ENCODE results near the gene OR2W3.
A peak's percentile ranks its signal among the peaks of the same experiment; 100 is the strongest.

OR2W3 gene

GRCh38 chr1:247919952-247920351 lies 24.6 kb downstream of the OR2W3 start, which contains the start of gene OR2T8:
TSS of gene OR2T8 (plus strand) at chr1:247920252. CDS start at chr1:247921018, 766 bp downstream.
- DNase-seq (ENCODE audit: low spot score), result no peak

GRCh38 chr1:247923941-247924340 lies 28.6 kb downstream of the OR2W3 start:
- DNase-seq (ENCODE audit: low spot score), result no peak

- DNase-seq (ENCODE audit: low spot score), result no peak
These were observed 29.5 kb downstream of the OR2W3 start, which contains the start of gene OR2AJ1 for GRCh38 chr1:247924868-247925267. TSS of gene OR2AJ1 (plus strand) at chr1:247924889. CDS start at chr1:247933769, 8,880 bp downstream.

GRCh38 chr1:247933989-247934388 lies 38.6 kb downstream of the OR2W3 start:
- no peak for DNase-seq (ENCODE audit: low spot score)

- no peak for DNase-seq (ENCODE audit: low spot score)
These were observed 40.4 kb downstream of the OR2W3 start for GRCh38 chr1:247935781-247936180.

- DNase-seq (ENCODE audit: low spot score), result no peak
These were observed 41.0 kb downstream of the OR2W3 start for GRCh38 chr1:247936415-247936814.

GRCh38 chr1:247936965-247937734 lies 41.8 kb downstream of the OR2W3 start:
- DNase-seq (ENCODE audit: low spot score), result peak; percentile 30

- no peak for DNase-seq (ENCODE audit: low spot score)
These were observed 47.2 kb downstream of the OR2W3 start for GRCh38 chr1:247942624-247943023.
